Esophagus squamous epithelium (tissue), 4 donors: ENCODE measurements around the gene PPL.

Source experiments
- POLR2A ChIP-seq, 4 donors: fragments of 450-650 bp; IDR thresholded peaks; one replicate each; pipeline ENCODE4 v1.6.1; 2017; ENCODE audit warnings: antibody characterized with exemption in 4 of 4, mild to moderate bottlenecking in 4 of 4, moderate library complexity in 3 of 4
- TF ChIP-seq, protein P1 (sequence below), 6 experiments: fragments of 450-650 bp in 4 of 6; fragments of 200-600 bp in 2 of 6; sonication (generic) in 2 of 6; IDR thresholded peaks; one replicate each; pipeline ENCODE4 v1.5.1; 2016 to 2019; ENCODE audit warnings: antibody characterized with exemption in 6 of 6, mild to moderate bottlenecking in 4 of 6, moderate library complexity in 4 of 6

- TF ChIP-seq, protein P1, sequence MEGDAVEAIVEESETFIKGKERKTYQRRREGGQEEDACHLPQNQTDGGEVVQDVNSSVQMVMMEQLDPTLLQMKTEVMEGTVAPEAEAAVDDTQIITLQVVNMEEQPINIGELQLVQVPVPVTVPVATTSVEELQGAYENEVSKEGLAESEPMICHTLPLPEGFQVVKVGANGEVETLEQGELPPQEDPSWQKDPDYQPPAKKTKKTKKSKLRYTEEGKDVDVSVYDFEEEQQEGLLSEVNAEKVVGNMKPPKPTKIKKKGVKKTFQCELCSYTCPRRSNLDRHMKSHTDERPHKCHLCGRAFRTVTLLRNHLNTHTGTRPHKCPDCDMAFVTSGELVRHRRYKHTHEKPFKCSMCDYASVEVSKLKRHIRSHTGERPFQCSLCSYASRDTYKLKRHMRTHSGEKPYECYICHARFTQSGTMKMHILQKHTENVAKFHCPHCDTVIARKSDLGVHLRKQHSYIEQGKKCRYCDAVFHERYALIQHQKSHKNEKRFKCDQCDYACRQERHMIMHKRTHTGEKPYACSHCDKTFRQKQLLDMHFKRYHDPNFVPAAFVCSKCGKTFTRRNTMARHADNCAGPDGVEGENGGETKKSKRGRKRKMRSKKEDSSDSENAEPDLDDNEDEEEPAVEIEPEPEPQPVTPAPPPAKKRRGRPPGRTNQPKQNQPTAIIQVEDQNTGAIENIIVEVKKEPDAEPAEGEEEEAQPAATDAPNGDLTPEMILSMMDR (IDR thresholded peaks at IDR 0.05), result no peak
- TF ChIP-seq POLR2A (IDR thresholded peaks at IDR 0.05), result no peak
Observed at GRCh38 chr16:4855371-4855770, 81.6 kb downstream of the PPL start.
